Measurements from ENCODE around the gene LEPROT.

The LEPROT gene

GRCh38 chr1:65418522-65419185 is 1.8 kb upstream of the LEPROT start:
- Histone ChIP-seq H4K20me1 (ENCODE audit: insufficient read depth, low read length) (no peaks in the 10 kb centered on the region), H3K4me3 (ENCODE audit: low read depth in 1 of 2, low read length in 2 of 2) (no peak overlapping the region), H3K9me3 (ENCODE audit: insufficient read depth, low read length, severe bottlenecking) (no peaks in the 10 kb centered on the region), H3K4me1 (ENCODE audit: insufficient read depth, low read length) (peaks cover 29% of the 10 kb centered on the region), H3K79me2 (ENCODE audit: insufficient read depth, low read length) (peaks cover 21% of the 10 kb centered on the region), H3K4me2 (ENCODE audit: insufficient read depth, low read length) (no peak overlapping the region), H3K9ac (ENCODE audit: low read depth, low read length) (no peak overlapping the region), H3K27ac (ENCODE audit: low read length) (no peak overlapping the region), H3K27me3 (ENCODE audit: insufficient read depth, low read length, poor library complexity) (no peaks in the 10 kb centered on the region), H2AFZ (ENCODE audit: low read depth, low read length) (peak overlapping the region; percentile 97; the same call in 1 of the 2 replicates), H3K36me3 (ENCODE audit: insufficient read depth, low read length) (no peaks in the 10 kb centered on the region; the same call in 1 of the 2 replicates)
- TF ChIP-seq EZH2 (IDR thresholded peaks at IDR 0.05; ENCODE audit: borderline replicate concordance, low read depth, low read length, severe bottlenecking) (no peak), CTCF (IDR thresholded peaks at IDR 0.05; ENCODE audit: borderline replicate concordance, extremely low read depth, low read length, poor library complexity, severe bottlenecking) (no peak)
- ATAC-seq (ENCODE audit: insufficient read depth, low read depth) (no peak), DNase-seq (no peak)

GRCh38 chr1:65419681-65420589 is 533 bp upstream of the LEPROT start:
- H3K4me1 ChIP-seq (ENCODE audit: insufficient read depth, low read length): peaks cover 29% of the 10 kb centered on the region
- peak overlapping the region; percentile 66 for H3K27ac ChIP-seq (ENCODE audit: low read length)
- ATAC-seq (ENCODE audit: insufficient read depth, low read depth): peak; percentile 90
- peak; percentile 98 for DNase-seq
- H3K27me3 ChIP-seq (ENCODE audit: insufficient read depth, low read length, poor library complexity): no peaks in the 10 kb centered on the region
- peak overlapping the region; percentile 95 for H3K4me2 ChIP-seq (ENCODE audit: insufficient read depth, low read length)
- H3K9me3 ChIP-seq (ENCODE audit: insufficient read depth, low read length, severe bottlenecking): no peaks in the 10 kb centered on the region
- H3K4me3 ChIP-seq (ENCODE audit: low read depth in 1 of 2, low read length in 2 of 2): peak overlapping the region; percentile 81 to 83
- H4K20me1 ChIP-seq (ENCODE audit: insufficient read depth, low read length): no peaks in the 10 kb centered on the region
- peaks cover 2% of the 10 kb centered on the region; the same call in 1 of the 2 replicates for H3K36me3 ChIP-seq (ENCODE audit: insufficient read depth, low read length)
- TF ChIP-seq CTCF (IDR thresholded peaks at IDR 0.05; ENCODE audit: borderline replicate concordance, extremely low read depth, low read length, poor library complexity, severe bottlenecking) (no peak), EZH2 (IDR thresholded peaks at IDR 0.05; ENCODE audit: borderline replicate concordance, low read depth, low read length, severe bottlenecking) (no peak)
- H2AFZ ChIP-seq (ENCODE audit: low read depth, low read length): peak overlapping the region; percentile 97
- H3K9ac ChIP-seq (ENCODE audit: low read depth, low read length): peak overlapping the region; percentile 73
- H3K79me2 ChIP-seq (ENCODE audit: insufficient read depth, low read length): peaks cover 21% of the 10 kb centered on the region

GRCh38 chr1:65421351-65422025 is 1.0 kb downstream of the LEPROT start:
- DNase-seq: no peak
- peaks cover 21% of the 10 kb centered on the region for H3K79me2 ChIP-seq (ENCODE audit: insufficient read depth, low read length)
- peak overlapping the region; percentile 70 to 81 for H3K4me3 ChIP-seq (ENCODE audit: low read depth in 1 of 2, low read length in 2 of 2)
- no peaks in the 10 kb centered on the region for H3K9me3 ChIP-seq (ENCODE audit: insufficient read depth, low read length, severe bottlenecking)
- peak overlapping the region; percentile 84 for H2AFZ ChIP-seq (ENCODE audit: low read depth, low read length)
- no peak for TF ChIP-seq EZH2 (IDR thresholded peaks at IDR 0.05; ENCODE audit: borderline replicate concordance, low read depth, low read length, severe bottlenecking)
- no peak for TF ChIP-seq CTCF (IDR thresholded peaks at IDR 0.05; ENCODE audit: borderline replicate concordance, extremely low read depth, low read length, poor library complexity, severe bottlenecking)
- peaks cover 17% of the 10 kb centered on the region for H3K36me3 ChIP-seq (ENCODE audit: insufficient read depth, low read length)
- H4K20me1 ChIP-seq (ENCODE audit: insufficient read depth, low read length): no peaks in the 10 kb centered on the region
- peak overlapping the region; percentile 60 for H3K4me2 ChIP-seq (ENCODE audit: insufficient read depth, low read length)
- no peak for ATAC-seq (ENCODE audit: insufficient read depth, low read depth)
- H3K27me3 ChIP-seq (ENCODE audit: insufficient read depth, low read length, poor library complexity): no peaks in the 10 kb centered on the region
- peak overlapping the region; percentile 81 for H3K27ac ChIP-seq (ENCODE audit: low read length)
- H3K9ac ChIP-seq (ENCODE audit: low read depth, low read length): peak overlapping the region; percentile 73
- H3K4me1 ChIP-seq (ENCODE audit: insufficient read depth, low read length): peaks cover 29% of the 10 kb centered on the region

Measured in DND-41 (cell line).